HG03103 (cell line): ENCODE measurements around the gene HERC5.
"Not testable (repeated sequence)": the region's sequence is repeated elsewhere in the genome, so short reads cannot be mapped to it uniquely, and the experiment has no call there.

ENCODE experiments used
- ATAC-seq: cut with Tn5 transposase; IDR thresholded peaks from one replicate; pipeline ENCODE4 v1.9.1; 2021; ENCODE audit warnings: low read depth; ENCODE audit not compliant: unreplicated experiment

The HERC5 gene

GRCh38 chr4:88447371-88448095 lies 9.4 kb upstream of the HERC5 start:
- ATAC-seq, result no peak

DNA sequence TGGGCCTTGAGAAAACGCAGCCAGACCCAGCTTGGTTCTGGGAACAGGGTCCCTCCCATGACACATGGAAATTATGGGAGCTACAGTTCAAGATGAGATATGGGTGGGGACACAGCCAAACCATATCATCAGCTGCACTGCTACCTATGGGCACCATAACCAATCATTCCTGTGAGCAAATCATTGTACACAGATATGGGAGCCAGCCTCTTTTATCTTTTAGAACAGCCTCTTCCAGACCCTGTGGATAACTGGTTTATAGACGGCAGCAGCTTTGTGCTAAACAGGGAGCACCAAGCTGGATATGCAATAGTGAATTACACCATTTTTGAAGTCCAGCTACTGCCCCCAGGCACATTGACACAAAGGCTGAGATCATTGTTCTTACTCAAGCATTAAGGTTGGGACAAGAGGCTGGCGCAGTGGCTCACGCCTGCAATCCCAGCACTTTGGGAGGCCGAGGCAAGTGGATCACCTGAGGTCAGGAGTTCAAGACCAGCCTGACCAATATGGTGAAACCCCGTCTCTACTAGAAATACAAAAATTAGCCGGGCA lies 8.6 kb upstream of the HERC5 start:
- not testable (repeated sequence) for ATAC-seq

- ATAC-seq, result no peak
These were observed 8.0 kb upstream of the HERC5 start for GRCh38 chr4:88448889-88449288.

DNA sequence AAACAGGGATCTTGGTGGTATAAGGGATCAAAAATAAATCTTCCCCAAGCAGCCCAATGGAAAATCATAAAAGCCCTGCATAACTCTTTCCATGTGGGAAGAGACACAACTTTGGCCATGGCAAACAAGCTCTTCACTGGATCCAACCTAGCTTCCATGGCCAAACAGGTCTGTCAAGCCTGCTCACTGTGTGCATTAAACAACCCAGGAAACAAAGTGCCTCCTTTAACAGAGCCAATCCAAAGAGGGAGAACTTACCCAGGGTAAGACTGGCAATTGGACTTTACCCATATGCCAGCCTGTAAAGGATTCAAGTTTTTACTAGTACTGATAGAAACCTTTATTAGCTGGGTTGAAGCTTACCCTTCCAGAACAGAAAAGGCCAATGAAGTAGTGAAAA lies 7.6 kb upstream of the HERC5 start:
- ATAC-seq, result no peak

- no peak for ATAC-seq
These were observed 5.7 kb upstream of the HERC5 start for GRCh38 chr4:88451205-88451604.

DNA sequence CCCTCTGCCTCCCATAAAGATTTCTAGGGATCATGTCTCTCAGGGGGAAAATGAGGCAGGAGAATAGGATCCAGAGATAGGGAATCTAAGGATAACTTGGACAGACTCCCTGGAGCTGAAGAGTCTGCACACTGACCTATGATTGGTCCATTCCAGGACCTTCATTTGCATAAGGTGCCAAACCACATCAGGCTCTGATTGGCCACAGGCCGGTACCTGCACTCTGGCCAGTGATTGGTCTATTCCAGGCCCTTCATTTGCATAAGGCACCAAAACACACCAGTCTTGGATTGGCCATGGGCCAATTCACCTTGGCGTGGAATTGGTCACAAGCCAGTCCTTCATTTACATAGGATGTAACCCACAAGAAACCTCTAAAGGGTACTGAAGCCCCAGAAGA lies 4.0 kb upstream of the HERC5 start:
- no peak for ATAC-seq

DNA sequence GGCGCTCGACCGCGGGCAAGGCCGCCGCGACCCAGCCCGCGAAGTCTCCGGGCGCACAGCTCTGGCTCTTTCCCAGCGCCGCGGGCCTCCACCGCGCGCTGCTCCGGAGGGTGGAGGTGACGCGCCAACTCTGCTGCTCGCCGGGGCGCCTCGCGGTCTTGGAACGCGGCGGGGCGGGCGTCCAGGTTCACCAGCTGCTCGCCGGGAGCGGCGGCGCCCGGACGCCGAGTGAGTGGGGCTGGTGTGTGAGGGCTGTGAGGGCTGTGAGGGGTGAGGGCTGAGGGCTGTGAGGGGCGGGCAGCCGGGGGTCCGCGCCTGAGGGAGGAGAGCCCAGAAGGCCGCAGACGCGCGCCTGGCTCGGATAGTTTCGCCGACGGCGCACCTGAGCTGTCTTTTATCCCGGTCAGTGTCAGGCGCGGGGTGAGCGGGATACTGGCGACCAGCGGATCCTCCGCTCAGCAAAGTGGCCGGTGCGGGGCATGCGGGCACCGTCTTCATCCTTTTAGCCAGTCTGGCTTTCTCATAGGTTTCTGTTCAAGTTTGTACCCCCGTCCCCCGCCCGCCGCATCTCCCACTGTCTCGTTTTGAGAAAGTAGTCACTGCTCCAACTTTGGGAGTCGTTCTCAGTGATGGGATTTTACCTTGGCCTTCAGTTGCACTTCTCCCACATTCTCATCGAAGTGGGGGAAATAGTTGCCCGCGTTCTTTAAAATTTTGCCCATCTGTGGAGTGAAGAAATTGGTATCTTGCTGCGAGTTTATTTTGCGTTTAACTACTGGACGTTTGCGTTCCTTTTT lies 586 bp downstream of the HERC5 start:
- peak; percentile 35 for ATAC-seq

GRCh38 chr4:88458104-88458740 lies 1.3 kb downstream of the HERC5 start:
- ATAC-seq, result no peak

- ATAC-seq, result no peak
These were observed 8.8 kb downstream of the HERC5 start for GRCh38 chr4:88465653-88466192.

DNA sequence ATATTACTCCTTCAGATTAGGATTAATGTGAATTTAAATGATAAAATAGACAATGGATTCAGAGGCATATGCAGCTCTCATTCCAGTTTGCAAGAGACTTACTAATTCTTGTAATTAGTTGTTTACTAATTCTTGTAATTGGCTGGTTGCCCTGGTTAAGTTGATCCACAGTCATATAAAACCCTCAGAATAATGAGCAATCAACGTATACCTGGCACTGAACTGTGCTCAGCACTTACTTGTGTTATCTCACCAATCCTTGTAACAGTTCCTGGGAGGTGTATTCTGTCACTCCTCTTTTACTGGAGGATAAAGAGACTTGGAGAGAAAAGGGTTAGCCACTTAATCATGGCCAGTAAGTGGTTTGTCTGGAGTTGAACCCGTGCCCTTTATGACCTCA lies 10.5 kb downstream of the HERC5 start:
- no peak for ATAC-seq

- no peak for ATAC-seq
These were observed 20.4 kb downstream of the HERC5 start for GRCh38 chr4:88477229-88477860.

- no peak for ATAC-seq
These were observed 21.3 kb downstream of the HERC5 start for GRCh38 chr4:88478247-88478646.

- ATAC-seq, result no peak
These were observed 24.6 kb downstream of the HERC5 start for GRCh38 chr4:88481537-88481936.

DNA sequence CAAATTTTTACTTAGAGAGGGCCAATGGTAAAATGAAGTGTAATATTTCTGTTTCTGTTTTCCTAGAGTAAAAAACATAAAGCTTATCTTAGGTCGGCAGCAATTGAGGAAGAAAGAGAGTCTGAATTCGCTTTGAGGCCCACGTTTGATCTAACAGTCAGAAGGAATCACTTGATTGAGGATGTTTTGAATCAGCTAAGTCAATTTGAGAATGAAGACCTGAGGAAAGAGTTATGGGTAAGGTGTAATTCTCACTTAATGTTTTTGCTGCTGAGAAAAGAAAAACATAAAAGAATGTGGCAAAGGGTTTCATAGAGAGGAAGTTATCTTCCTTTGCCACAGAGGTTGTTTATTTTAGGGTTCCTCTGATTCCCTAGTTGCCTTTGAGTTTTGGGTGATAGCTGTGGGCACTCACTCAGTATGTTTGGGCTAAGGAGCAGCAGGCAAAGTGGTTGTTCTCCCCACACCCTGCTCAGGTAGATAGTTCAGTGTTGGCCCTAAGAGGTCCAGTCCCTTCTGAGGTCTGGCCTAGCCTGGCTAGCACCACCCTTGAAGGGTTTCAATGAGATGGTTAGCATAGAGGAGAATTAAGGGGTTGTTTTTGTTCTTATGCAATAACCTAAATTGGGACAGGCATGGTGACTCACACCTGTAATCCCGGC lies 32.3 kb downstream of the HERC5 start:
- no peak for ATAC-seq

- ATAC-seq, result no peak
These were observed 41.0 kb downstream of the HERC5 start for GRCh38 chr4:88497859-88498409.

GRCh38 chr4:88503344-88503743 lies 46.4 kb downstream of the HERC5 start:
- no peak for ATAC-seq

- no peak for ATAC-seq
These were observed 54.3 kb downstream of the HERC5 start for GRCh38 chr4:88511236-88511635.

GRCh38 chr4:88514557-88515511 lies 57.9 kb downstream of the HERC5 start:
- ATAC-seq, result no peak

DNA sequence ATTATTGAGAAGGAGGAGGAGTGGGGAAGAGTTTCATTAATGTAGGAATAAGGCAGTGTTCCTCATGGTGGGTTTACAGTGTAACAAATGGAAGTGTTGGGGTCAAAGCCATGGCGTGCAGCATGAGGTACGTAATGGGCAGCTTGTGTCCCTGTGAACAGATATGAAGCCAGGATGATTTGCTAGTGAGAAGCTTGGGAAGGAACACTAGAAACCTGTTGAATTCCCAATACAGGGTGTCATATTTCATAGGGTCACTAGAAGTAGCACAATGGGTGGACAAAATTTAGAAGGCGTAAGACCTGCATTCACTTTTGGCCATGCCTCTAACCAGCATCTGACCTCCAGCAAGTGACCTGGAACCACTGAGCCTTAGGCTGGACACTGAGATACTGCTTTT lies 59.8 kb downstream of the HERC5 start:
- no peak for ATAC-seq
